NCI-H2227 treated with DMSO at 0.1 percent for 48 hours (cell line): ENCODE data around the gene FEV.

ENCODE experiments used
- DNase-seq: peaks from one replicate; lab custom pipeline; 2025; lab: John Stamatoyannopoulos, UW

FEV gene

GRCh38 chr2:218993345-218994315 lies 8.6 kb upstream of the FEV start, which contains the start of gene CRYBA2:
Gene CRYBA2 (minus strand): TSS chr2:218993422. CDS start chr2:218993176, 246 bp downstream.
- no peak for DNase-seq

- DNase-seq = no peak
Observed at GRCh38 chr2:218992703-218993344, 7.8 kb upstream of the FEV start.

GRCh38 chr2:218992196-218992595 lies 7.2 kb upstream of the FEV start:
- DNase-seq = no peak

- DNase-seq = no peak
Observed at GRCh38 chr2:218991674-218992168, 6.7 kb upstream of the FEV start.

GRCh38 chr2:218990612-218991011 lies 5.6 kb upstream of the FEV start:
- DNase-seq = no peak

GRCh38 chr2:218990052-218990451 lies 5.1 kb upstream of the FEV start:
- DNase-seq = no peak

GRCh38 chr2:218988650-218989049 lies 3.7 kb upstream of the FEV start:
- no peak for DNase-seq

- no peak for DNase-seq
Observed at GRCh38 chr2:218988164-218988563, 3.2 kb upstream of the FEV start.

GRCh38 chr2:218986148-218986761 lies 1.3 kb upstream of the FEV start:
- DNase-seq = no peak

- DNase-seq = no peak
Observed at GRCh38 chr2:218985325-218986091, 524 bp upstream of the FEV start.

- peak; percentile 50 for DNase-seq
Observed at GRCh38 chr2:218984239-218985020, 554 bp downstream of the FEV start.

- no peak for DNase-seq
Observed at GRCh38 chr2:218983934-218984238, 1.1 kb downstream of the FEV start.

- no peak for DNase-seq
Observed at GRCh38 chr2:218983263-218983933, 1.6 kb downstream of the FEV start.

GRCh38 chr2:218982586-218983262 lies 2.3 kb downstream of the FEV start:
- no peak for DNase-seq

- DNase-seq = no peak
Observed at GRCh38 chr2:218981881-218982585, 3.0 kb downstream of the FEV start.

- no peak for DNase-seq
Observed at GRCh38 chr2:218981390-218981880, 3.5 kb downstream of the FEV start.

GRCh38 chr2:218980735-218981389 lies 4.1 kb downstream of the FEV start:
- no peak for DNase-seq
